GM18951 (cell line): Measurements from ENCODE around the gene MBLAC2.

Source experiments
- POLR2A ChIP-seq: IDR thresholded peaks from 4 replicates; pipeline ENCODE4 v1.6.1; 2011; ENCODE audit warnings: mild to moderate bottlenecking; ENCODE audit not compliant: insufficient read length, insufficient read depth; ENCODE audit errors: extremely low read depth
- in situ Hi-C: fragments of 300-500 bp; cut with MboI; formaldehyde crosslinking; loops from one replicate; pipeline ENCODE4 v1.12.0; 2022; ENCODE audit warnings: low sequenced_read_pairs, mixed read lengths, inconsistent platforms; ENCODE audit not compliant: unreplicated experiment

Gene MBLAC2

DNA sequence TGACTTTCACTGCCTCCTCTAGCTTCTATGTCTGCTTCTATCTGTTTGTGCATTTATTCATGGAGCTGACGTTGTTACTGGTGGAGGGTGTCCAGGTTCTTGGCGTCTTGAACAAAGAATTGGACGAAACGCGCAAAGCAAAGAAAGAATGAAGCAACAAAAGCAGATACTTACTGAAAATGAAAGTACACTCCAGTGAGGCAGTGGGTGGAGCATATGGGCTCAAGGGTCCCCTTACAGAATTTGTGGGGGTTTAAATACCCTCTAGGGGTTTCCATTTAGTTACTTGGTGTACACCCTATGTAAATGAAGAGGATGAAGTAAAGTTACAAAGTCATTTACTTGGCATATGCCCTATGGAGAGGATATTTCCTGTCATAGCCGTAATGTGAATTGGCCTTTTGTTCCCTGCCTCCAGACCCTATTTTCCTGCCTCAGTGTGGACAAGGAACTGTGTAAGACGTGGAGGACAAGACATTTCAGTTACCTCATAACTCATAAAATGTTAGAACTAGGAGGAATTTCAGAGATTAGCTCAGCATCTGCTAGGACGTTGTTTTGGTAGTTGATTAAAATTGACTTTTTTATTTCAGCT is 3.1 kb upstream of the MBLAC2 start:
- no peak for TF ChIP-seq POLR2A
- in situ Hi-C loops = no loop called here

DNA sequence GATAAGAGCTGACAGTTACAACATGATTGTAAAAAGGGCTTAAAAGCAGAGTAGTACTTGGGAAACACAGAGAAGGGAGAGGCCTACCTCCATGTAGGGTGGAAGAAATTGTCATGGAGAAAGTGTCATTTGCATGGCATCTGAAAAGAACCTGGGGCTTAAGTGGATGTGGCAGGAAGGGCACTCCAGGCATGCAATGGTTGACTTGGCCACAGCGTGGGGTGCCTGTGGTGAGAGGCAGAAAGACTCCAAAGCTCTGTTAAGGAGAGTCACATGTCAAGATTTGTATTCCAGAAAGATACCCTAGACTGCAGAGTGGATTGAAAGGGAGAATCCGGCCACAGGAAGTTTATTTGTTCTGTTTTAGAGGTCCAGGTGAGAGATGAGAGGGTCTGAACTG is 2.5 kb upstream of the MBLAC2 start:
- in situ Hi-C loops = no loop called here
- TF ChIP-seq POLR2A = no peak

DNA sequence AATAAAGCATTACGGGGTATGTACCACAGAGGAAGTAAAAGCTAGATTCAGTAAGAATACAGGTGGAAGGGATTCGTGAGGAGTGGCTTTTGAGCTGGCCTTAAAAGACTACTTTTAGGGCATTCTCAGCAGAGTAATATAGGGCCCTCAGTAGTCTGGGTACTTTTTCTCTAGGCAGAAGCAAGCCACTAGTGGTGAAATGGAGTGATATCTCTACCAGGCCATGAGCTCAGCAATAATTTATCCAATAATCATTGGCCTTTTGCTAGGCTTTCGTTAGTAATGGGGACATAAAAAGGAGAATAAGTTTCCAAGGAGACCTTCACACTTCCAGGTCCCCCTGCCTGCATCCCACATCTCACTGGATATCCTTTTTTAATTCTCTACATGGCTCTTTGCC is 1.8 kb upstream of the MBLAC2 start:
- TF ChIP-seq POLR2A = no peak
- in situ Hi-C loops = no loop called here

DNA sequence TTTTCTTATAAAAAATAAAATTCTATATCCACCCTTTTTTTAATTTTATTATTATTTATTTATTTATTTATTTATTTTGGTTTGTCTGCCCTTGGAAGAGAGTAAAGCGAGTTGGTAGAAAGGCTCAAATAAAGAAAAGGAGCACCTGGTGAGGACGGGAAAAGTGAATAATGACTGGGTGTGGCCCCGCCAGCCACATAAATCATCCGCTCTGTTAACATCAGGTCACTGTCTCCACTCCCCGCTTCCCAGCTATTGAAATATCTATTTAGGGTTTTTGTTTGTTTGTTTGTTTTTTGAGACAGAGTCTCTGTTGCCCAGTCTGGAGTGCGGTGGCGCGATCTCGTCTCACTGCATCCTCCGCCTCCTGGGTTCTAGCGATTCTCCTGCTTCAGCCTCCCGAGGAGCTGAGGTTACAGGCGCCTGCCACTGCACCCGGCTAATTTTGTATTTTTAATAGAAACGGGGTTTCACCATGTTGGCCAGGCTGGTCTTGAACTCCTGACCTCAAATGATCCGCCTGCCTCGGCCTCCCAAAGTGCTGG is 937 bp upstream of the MBLAC2 start:
- no peak for TF ChIP-seq POLR2A
- in situ Hi-C loops = no loop called here

DNA sequence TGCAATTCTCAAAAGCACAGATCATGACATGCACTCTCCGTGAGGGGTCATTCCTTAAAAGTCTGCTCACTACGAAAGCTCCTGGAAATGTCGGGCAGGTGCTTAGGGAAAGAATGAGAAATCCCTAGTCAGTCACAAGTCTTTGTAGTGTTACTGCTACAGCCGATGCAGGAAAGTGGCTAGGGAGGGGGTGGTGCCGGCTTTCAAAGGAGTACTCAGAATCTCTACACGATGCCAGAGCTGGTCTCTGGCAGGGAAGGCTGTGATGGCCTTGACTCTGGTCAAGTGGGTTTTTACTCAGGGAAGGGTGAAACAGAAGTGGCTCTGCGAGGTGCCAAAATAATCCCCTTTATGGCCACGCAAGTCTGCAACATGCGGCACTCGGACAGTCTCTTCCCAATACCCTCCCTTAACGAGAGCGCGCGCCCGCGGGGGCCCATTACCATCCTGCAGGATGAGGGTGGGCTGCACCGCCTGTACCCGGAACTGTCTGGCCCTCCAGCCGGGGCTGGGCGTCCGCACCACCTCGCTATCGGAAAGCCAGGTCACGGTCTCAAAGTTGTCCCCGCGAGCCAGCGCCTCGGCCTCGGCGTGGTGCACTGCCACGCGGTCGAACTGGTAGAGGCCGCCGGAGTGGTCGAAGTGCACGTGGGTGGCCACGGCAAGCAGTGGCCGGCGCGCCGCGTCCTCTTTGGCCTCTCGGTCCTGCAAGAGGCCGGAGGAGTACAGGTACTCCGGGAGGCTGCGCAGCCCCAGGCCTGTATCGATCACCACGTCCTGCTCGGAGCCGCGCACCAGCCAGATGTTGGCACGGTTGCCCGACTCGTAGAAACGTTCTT is 956 bp downstream of the MBLAC2 start:
- no peak for TF ChIP-seq POLR2A
- in situ Hi-C loops = no loop called here

DNA sequence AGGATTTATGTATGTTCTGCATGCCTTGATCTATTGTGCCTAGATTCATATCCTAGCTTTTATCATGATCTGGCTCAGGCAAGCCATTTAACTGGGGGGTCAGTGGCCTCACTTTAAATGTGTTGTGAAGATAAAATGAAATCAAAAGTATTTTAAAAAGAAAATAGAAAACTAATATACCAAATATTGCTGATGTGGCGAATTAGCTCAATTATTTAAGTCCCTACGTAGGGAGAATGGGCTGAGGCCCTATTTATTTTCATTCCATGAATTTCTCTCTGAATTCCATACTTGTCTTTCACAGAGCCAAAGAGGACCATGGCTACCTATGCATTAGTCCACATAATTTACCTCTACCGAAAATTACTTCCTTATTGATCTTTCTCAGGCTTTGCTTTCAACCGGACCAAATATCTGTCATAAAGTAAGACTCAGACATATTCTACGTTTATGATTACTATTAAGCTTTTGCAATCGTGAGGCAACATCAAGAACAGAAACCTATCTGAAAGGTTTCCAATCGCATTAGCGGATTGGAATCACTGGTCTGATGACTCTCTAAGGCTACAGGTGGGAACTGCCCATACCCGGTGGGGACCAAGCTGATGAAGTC is 1.7 kb downstream of the MBLAC2 start:
- TF ChIP-seq POLR2A = no peak
- in situ Hi-C loops = no loop called here

DNA sequence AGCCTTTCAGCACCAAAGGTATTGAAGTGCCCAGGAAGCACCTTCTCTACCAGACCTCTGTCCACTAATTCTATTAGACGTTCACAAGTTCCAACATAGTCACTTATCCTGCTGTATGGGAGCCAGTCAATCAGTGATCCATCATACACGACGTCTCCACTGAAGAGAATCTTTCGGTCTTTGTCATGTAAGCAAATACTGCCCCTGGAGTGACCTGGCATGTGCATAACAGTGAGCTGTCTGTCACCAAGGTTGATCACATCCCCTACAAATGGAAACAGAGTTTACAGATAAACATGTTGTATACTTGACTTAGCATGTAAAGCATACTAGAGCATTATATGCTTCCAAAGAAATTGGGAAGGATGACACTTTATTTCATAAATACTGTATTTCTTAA is 13.3 kb downstream of the MBLAC2 start:
- TF ChIP-seq POLR2A = no peak
- in situ Hi-C loops = no loop called here

DNA sequence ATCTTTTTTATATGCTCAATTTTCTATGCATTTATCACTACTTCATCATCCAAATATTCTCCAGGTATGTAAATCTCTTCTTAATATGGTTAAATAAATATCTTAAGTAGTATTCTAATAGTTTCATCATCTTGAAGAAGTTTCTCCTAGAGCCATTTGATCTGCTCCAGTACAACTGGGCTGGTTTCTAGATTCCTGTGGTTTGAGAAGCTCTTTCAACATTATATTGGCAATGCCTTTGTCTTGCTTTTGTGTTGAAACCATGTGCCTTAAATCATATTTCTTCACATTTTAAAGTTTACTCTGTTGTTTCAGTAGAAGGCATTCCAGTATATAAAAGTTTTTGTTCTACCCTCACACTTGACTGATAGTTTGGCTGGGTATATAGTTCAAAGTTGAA is 27.6 kb downstream of the MBLAC2 start:
- no peak for TF ChIP-seq POLR2A
- in situ Hi-C loops = loop anchor here (25.0 kb wide), 1 partner anchor 340 kb away; no protein-coding TSS in a partner anchor

DNA sequence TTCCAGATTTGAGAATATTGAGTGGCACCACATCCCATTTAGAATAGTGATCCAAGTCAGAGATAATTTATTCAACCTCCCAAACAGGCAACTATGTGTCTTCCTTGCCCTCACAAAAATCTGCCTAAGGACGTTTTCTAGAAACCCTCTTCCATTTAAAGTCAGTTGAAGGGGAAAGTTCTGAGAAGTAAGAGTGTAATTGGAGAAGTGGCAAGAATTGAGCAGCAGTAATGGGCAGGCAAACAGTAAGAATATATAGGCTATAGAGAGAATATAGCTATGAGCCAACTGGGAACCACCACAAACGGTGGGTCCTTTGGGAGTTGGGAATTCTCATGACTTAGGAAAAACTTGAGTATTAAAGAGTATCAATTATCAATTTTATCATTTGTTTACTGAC is 33.9 kb downstream of the MBLAC2 start:
- TF ChIP-seq POLR2A = no peak
- in situ Hi-C loops = loop anchor here (25.0 kb wide), 1 partner anchor 347 kb away; no protein-coding TSS in a partner anchor

DNA sequence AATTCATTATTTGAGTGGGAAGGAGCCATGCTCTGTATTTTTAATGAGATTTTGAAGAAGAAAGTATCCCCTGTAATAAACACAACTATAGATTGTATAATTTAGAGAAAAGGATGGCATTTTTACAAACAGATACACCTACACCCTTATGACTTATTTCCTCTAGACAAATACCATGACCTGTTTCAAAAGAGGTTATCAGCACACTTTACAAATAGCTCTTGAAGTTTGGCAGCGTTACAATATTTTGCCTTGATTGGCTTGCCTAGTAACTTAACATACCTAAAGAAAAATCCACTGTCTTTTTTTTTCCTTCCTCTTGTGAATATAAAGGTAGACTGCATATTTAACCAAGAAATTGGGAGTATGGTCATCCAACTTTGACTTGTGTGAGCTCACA is 36.5 kb downstream of the MBLAC2 start:
- in situ Hi-C loops = loop anchor here (25.0 kb wide), 1 partner anchor 349 kb away; no protein-coding TSS in a partner anchor
- TF ChIP-seq POLR2A = no peak

DNA sequence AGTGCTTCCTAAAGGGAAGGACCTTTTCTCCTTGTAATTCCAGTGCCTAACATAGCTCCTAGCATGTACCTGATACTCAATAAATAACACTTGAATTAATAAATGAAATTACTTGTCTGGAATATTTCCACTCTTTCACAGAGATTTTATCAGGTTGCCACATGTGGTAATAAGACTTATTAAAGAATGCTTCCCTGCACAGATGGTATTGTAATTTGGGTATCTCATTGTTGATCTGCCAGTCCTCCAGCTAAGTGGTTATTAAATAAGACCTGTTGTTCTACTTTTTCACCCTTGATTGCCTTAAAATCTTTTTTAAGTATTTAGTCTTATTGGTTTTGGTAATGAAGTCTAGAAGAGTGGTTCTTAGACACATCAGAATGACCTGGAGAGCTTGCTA is 36.9 kb downstream of the MBLAC2 start:
- no peak for TF ChIP-seq POLR2A
- in situ Hi-C loops = loop anchor here (25.0 kb wide), 1 partner anchor 350 kb away; no protein-coding TSS in a partner anchor

DNA sequence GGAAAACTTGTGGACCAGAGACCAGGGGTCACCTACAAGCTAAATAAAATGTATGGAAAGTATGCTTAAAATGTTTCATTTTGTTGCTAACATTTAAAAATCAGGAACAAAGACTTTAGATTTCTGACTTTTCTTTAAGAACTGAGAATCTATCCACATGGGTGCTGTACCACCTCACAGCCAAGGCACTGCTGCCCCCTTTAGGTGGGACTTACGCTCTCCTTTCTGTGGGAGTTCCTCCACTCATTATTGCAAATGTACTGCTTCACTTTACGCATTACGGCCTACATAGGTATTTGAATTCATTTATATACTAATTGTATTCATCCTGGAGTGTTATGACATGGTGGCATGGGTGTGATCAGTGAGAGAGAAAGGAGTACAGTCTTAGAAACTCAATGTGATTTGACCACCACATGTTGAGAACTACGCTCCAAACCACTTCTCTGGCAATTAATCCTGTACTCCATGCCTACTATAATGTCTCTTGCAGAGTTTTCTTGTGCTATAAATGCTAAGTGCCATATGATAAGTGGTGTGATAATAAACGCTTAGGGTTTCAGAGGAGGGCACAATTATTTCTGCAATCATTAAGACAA is 40.4 kb downstream of the MBLAC2 start:
- no peak for TF ChIP-seq POLR2A
- in situ Hi-C loops = loop anchor here (25.0 kb wide), 1 partner anchor 353 kb away; no protein-coding TSS in a partner anchor

DNA sequence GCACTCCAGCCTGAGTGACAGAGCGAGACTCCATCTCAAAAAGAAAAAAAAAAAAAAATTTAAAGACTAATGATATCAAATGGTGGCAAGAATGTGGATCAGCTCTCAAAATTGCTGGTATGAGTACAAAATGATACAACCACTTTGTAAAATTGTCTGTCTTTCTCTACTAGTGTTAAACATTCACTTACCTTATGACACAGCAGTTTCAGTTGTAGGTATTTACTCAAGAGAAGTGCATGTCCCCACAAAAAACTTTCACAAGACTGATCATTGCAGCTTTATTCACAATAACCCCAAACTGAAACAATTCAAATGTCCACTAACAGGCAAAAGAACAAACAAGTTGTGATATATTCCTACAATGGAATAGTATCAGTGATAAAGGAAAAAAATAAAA is 50.3 kb downstream of the MBLAC2 start:
- in situ Hi-C loops = no loop called here
- TF ChIP-seq POLR2A = no peak
